C4-2B (cell line): ENCODE measurements around the gene TRAPPC4.

Experiments used
- ZFX ChIP-seq: fragments of 450-650 bp; IDR thresholded peaks from 2 replicates; pipeline ENCODE4 v1.6.1; 2017
- TF ChIP-seq, protein P1 (sequence below): fragments of 450-650 bp; conservative IDR thresholded peaks from 2 replicates; pipeline ENCODE4 v1.5.1; 2017; ENCODE audit warnings: mild to moderate bottlenecking

DNA sequence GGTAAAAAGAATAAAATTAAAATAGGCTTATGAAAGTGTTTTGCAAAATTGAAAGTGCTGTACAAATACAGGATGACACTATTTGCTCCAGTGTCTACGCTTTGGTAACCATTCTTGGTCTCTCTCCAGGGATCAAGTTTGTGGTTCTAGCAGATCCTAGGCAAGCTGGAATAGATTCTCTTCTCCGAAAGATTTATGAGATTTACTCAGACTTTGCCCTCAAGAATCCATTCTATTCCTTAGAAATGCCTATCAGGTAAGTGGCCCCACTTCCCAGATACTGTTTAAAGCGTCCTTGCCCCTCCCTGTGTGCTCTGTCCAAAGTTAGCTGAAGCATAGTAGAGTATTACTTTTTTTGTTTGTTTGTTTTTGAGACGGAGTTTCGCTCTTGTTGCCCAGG, 3.1 kb downstream of the TRAPPC4 start:
- TF ChIP-seq, protein P1, sequence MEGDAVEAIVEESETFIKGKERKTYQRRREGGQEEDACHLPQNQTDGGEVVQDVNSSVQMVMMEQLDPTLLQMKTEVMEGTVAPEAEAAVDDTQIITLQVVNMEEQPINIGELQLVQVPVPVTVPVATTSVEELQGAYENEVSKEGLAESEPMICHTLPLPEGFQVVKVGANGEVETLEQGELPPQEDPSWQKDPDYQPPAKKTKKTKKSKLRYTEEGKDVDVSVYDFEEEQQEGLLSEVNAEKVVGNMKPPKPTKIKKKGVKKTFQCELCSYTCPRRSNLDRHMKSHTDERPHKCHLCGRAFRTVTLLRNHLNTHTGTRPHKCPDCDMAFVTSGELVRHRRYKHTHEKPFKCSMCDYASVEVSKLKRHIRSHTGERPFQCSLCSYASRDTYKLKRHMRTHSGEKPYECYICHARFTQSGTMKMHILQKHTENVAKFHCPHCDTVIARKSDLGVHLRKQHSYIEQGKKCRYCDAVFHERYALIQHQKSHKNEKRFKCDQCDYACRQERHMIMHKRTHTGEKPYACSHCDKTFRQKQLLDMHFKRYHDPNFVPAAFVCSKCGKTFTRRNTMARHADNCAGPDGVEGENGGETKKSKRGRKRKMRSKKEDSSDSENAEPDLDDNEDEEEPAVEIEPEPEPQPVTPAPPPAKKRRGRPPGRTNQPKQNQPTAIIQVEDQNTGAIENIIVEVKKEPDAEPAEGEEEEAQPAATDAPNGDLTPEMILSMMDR: no peak
- no peak for TF ChIP-seq ZFX
